DOHH2 (cell line): Measurements from ENCODE around the gene COMMD10.
A peak's percentile ranks its signal among the peaks of the same experiment; 100 is the strongest.

Source experiments
- CTCF ChIP-seq: fragments of 200-600 bp; sonication (generic); IDR thresholded peaks from one replicate; pipeline ENCODE4 v1.5.1; 2014; ENCODE audit warnings: antibody characterized with exemption, mild to moderate bottlenecking, low read depth, low read length; ENCODE audit not compliant: poor library complexity, severe bottlenecking
- EZH2phosphoT487 ChIP-seq: fragments of 200-600 bp; sonication (generic); IDR thresholded peaks from 2 replicates; pipeline ENCODE4 v1.6.1; 2017; ENCODE audit warnings: borderline replicate concordance, mild to moderate bottlenecking, antibody characterized with exemption, low read length, moderate library complexity, mixed read lengths

DNA sequence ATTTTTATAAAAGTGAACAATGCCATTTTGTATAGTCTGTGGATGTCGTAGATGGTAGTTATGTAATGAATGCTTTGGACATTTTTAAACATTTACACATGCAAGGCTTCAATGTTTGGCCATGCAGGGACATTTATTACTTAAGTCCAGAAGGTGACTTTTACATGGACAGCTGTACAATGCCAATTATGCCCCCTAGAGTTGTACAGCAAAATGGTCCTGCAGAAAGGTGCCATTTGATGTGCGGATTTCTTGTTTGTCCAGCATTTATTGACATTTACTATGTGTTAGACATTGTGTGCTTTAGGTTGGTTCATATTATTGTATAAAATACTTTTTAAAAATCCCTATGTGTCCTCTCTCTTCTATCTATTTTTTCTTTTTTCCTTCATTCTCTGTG is 22.5 kb upstream of the COMMD10 start:
- TF ChIP-seq CTCF (peak; percentile 21), EZH2phosphoT487 (no peak)
